GM18499 (cell line): ENCODE results near the gene TINAG.
"Not testable (repeated sequence)": the region's sequence is repeated elsewhere in the genome, so short reads cannot be mapped to it uniquely, and the experiment has no call there.

Source experiments
- ATAC-seq: cut with Tn5 transposase; IDR thresholded peaks from one replicate; pipeline ENCODE4 v1.9.1; 2021; ENCODE audit warnings: moderate number of reproducible peaks; ENCODE audit not compliant: insufficient read depth, unreplicated experiment

TINAG gene

GRCh38 chr6:54307439-54307910, 766 bp upstream of the TINAG start:
- no peak for ATAC-seq

- ATAC-seq: no peak
Observed at GRCh38 chr6:54308986-54309315, 710 bp downstream of the TINAG start.

DNA sequence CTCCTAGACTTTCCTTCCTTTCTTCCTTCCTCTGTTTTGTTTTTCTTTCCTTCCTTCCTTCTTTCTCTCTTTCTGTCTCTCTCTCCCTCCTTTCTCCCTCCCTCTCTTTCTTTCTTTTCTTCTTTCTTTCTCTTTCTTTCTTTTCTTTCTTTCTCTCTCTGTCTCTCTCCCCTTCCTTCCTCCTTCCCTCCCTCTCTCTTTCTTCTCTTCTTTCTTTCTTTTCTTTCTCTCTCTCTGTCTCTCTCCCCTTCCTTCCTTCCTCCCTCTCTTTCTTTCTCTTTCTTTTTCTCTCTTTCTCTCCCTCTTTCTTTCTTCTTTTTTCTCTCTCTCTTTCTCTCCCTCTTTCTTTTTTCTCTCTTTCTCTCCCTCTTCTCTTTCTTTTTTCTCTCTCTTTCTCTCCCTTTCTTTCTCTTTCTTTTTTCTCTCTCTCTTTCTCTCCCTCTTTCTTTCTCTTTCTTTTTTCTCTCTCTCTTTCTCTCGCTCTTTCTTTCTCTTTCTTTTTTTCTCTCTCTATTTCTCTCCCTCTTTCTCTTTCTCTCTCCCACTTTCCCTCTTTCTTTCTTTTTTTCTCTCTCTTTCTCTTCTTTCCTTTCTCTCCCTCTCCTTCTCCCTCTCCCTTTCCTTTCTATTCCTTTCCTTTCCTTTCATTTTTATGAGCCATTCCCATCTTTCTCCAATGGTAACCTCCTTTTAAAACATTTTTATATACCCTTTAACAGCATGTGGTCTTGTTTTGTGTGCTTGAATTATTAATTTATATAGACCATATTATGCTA, 2.3 kb downstream of the TINAG start:
- no peak for ATAC-seq

DNA sequence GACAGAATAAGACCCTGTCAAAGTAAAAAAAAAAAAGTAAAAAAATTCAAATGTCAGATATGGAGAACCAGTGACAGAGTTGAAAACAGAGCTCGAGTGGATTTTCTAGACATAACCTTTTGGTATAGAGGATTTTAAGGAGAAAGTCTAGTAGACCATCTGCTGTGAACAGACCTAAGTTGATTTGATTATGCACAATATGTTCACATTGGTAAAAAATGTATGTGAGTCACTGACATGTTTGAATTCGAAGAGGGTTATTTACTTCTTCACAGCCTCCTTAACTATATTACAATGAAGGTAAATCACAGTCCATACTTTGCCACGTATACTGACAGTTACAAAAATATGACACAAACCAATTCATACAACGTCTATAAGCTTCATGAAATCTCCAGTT, 7.4 kb downstream of the TINAG start:
- no peak for ATAC-seq

DNA sequence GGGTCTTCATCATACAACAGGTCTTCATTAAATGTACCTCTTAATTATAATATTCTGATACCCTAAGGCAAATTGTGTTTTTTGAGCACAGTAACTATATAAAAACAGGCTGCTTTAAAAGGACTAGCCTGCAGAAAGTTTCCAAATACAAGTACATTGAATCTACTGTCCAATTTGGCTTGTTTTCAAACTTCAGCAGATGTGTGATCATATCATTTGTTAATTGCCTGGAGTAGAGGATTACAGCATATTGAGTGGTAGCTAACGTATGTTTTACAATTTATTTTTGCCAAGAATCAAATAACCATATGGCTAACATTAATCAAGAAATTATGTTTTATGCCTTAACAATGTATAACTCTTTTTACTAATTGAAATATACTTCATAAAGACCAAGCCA, 12.6 kb downstream of the TINAG start:
- ATAC-seq: no peak

DNA sequence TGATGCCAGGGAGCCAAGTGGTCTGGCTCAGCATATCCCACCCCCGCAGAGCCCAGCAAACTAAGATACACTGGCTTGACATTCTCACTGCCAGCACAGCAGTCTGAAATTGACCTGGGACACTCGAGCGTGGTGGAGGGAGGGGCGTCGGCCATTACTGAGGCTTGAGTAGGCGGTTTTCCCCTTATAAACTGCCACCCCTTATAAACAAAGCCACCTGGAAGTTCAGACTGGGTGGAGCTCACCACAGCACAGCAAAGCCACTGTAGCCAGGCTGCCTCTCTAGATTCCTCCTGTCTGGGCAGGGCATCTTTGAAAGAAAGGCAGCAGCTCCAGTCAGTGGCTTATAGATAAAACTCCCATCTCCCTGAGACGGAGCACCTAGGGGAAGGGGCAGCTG, 19.4 kb downstream of the TINAG start:
- no peak for ATAC-seq

DNA sequence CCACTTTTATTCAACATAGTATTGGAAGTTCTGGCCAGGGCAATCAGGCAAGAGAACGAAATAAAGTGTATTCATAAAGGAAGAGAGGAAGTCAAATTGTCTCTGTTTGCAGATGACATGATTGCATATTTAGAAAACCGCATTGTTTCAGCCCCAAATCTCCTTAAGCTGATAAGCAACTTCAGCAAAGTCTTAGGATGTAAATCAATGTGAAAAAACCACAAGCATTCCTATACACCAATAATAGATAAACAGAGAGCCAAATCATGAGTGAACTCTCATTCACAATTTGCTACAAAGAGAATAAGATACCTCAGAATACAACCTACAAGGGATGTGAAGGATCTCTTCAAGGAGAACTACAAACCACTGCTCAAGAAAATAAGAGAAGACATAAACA, 23.3 kb downstream of the TINAG start:
- not testable (repeated sequence) for ATAC-seq

DNA sequence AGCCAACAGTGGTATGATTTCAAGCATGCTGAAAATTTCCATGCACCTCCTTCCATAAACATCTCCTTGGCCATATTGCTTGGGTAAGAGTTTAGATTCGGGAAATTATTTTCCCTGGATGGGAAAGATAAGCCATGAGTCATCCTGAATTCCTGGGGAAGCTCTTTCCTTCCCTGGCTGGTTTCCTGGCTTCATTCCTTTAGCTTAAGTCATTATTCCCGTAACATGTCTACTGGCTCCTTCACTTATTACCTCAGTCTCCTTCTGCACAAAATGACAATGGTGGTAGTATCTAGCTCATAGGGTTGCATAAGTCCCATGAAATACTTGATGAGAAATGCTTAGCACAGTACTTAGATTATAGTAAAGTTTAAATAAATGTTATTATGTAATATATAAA, 27.6 kb downstream of the TINAG start:
- no peak for ATAC-seq

DNA sequence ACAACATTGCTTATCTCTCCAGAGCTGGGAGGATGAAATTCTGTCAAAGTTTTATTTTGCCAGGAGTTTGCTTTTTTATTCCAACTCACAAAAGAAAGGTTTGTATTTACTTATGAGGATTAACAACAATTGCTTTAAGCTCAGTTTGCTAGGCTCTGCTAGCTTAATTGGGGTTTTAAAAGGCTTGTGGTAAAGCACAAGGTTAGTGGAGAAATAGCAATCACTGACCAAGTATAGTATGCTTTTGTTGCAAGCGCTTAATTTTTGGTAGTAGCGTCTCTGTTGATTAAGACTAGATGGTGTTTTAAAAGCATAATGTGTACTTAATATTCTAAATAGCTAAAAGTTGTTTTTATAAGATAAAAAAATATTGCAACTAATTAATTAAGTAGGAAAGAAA, 45.7 kb downstream of the TINAG start:
- ATAC-seq: no peak

DNA sequence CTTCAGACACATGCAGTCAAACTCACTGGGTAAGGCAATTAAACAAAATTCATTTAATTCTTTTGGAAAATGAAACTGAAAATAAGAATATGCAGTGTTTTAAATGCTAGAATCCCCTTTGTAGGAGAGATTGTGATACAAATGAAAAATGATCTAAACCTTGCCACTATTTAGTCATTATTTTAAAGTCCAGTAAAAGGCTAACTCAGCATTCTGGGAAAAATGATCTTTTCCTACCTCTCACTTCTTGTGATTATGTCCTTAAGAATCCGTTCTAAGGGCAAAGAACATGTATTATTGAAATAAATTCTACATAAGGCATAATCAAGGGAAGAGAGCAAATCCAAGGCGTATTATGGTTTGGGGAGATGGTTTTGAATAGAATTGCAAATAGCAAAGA, 46.4 kb downstream of the TINAG start:
- no peak for ATAC-seq

DNA sequence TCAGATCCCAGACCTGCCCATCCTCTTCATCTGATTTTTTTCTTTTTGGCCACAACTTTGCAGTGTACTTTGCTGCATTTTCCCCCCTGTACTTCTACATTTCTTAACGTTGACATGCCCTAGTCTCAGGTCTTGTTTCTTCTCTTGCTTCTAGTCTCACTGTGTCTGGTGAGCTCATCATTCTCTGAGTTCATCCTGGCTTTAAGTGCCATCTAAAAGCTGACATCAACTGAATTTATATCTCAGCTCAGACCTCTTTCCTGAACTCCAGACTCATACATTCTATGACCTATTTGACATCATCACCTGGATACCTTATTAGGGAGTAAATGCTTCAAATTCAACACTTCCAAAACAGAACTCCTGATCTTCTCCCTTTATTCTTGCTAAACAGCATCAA, 48.9 kb downstream of the TINAG start:
- ATAC-seq: no peak

DNA sequence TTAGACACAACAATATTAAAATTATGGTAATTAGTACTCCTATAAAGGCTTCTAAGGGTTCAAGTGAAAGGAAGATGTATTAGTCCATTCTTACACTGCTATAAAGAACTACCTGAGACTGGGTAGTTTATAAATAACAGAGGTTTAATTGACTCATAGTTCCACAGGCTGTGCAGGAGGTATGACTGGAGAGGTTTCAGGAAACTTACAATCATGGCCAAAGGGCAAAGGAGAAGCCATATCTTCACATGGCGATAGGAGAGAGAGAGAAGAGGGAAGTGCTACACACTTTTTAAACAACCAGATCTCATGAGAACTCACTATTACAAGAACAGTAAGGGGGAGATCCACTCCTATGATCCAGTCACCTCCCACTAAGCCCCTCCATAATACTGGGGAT, 52.9 kb downstream of the TINAG start:
- no peak for ATAC-seq

DNA sequence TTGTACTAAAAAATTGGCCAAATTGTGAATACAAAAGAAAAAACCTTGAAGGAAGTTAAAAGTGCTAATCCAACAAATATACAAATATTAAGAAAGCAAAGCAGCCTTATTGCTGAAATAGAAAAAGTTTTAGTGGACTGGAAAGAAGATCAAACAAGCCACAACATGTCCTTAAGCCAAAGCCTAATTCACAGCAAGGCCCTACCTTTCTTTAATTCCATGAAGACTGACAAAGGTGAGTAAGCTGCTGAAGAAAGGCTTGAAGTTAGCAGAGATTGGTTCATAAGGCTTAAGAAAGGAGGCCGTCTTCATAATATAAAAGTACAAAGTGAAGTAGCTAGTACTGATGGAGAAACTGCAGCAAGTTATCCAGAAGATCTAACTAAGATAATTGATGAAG, 53.5 kb downstream of the TINAG start:
- ATAC-seq: no peak

DNA sequence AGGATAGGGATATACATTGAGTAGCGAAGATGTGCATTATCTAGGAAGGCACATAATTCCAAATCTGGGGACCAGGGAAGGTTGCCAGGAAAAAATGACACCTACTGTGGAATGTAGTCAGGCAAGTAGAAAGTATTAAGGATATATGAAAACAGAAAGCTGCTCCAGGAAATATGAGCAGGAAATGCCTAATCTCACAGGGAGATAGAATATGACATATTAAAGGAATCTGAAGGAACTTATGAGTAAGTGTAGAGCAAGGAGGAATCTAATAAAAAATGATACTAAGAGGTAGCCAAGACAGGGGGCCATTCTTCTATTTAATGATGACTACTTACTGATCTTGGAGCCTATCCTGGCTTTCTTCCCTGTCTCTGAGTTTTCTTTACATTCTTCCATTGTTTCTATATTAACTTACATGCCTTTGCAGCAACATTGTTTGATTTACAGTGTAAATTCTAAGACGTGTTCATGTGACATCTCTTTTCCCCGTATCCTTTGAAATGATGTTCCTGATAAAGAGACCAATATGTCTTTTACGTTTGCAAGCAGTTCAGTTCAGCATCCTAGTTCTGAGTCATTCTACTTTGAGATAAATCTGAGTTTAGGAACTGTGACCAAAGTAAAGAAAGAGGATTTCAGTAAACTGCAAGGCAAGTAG, 58.6 kb downstream of the TINAG start:
- ATAC-seq: no peak

GRCh38 chr6:54377776-54378175, 69.5 kb downstream of the TINAG start:
- no peak for ATAC-seq

- ATAC-seq: no peak
Observed at GRCh38 chr6:54386295-54386694, 78.1 kb downstream of the TINAG start.

- ATAC-seq: no peak
Observed at GRCh38 chr6:54390362-54390761, 82.1 kb downstream of the TINAG start.

- no peak for ATAC-seq
Observed at GRCh38 chr6:54391577-54391976, 83.3 kb downstream of the TINAG start.

DNA sequence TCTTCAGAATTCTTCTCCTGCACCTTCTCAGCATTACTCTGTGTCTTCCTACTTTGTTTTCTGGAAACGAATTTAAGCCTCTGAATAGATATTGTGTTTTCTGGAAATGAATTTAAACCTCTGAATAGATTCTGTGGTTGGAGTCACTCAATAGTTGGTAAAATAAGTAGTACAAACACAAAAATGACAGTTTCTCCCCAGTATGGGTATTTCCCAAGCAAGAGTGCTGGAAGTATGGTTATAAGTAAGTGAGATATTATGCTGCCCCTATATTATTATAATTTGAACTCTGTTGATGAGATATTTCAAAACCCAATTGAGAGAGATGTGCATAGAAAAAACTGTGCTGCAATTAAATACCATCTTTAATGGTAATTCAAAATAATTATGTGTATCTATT, 94.9 kb downstream of the TINAG start:
- no peak for ATAC-seq

DNA sequence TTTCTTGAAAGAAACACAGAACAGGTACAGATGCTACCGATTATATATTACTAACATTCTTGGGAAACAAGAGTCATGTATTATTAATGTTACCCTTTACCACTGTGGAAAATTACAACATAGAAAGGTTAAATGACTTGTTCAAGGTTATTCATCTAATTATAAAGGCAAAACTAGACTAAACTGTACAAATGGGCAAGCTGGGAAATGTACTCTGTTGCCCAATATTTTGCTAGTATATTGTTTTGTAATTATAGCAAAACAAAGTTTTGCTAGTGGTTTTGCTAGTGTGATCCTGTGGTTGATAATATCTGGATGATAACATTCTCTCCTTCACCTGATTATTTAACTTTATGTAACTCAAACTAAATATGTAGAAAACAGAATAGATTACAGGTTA, 96.5 kb downstream of the TINAG start:
- ATAC-seq: no peak

GRCh38 chr6:54411767-54412166, 103.5 kb downstream of the TINAG start:
- no peak for ATAC-seq

- ATAC-seq: no peak
Observed at GRCh38 chr6:54415517-54415916, 107.3 kb downstream of the TINAG start.
